Rectal smooth muscle tissue (tissue), 1 donor: ENCODE results near the gene ACOXL.

Experiments
- H3K27ac ChIP-seq: one replicate; pipeline ENCODE4 v1.7.0; 2013; ENCODE audit warnings: low read depth, low read length, inconsistent platforms
- H3K27me3 ChIP-seq: one replicate; pipeline ENCODE4 v1.7.0; 2013; ENCODE audit warnings: low read length; ENCODE audit not compliant: control insufficient read depth, insufficient read depth
- H3K36me3 ChIP-seq: one replicate; pipeline ENCODE4 v1.7.0; 2013; ENCODE audit warnings: low read length; ENCODE audit not compliant: control insufficient read depth, insufficient read depth
- H3K4me1 ChIP-seq: one replicate; pipeline ENCODE4 v1.7.0; 2013; ENCODE audit warnings: low read length; ENCODE audit not compliant: control insufficient read depth, insufficient read depth
- H3K4me3 ChIP-seq: one replicate; pipeline ENCODE4 v1.7.0; 2013; ENCODE audit warnings: low read length
- H3K9ac ChIP-seq: one replicate; pipeline ENCODE4 v1.7.0; 2013; ENCODE audit warnings: low read length

The ACOXL gene

DNA sequence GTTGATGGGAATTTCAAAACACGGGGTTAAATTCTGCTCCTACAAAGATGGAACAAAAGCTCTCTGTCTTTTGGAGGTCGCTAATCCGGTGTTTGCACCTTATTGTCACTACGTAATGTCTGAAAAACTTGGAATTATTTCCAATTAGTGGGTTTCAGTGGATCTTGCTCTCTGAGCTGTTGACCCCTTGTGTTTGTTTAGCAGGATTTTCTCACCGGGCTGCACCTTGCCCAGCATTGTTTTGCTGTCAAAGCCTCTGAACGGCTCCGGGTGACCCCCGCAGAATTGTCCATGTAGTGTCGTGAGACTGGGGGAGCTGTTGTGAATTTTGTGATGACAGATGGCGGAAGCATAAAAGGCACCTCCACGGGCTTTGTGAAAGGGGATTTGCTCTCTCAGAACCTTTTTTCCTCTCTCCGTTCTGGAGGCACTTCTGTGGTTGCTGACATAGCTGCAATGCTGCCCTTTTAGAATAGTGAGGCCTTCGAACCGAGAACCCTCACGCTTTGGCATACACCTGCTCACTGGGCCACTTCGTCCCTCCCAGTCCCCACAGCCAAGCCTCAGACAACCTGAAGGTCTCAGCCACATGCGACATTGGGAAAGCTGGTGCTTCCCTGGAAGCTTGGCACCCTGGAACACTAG lies 129.4 kb downstream of the ACOXL start:
- H3K9ac ChIP-seq: no peak overlapping the region
- no peak overlapping the region for H3K27ac ChIP-seq
- no peaks in the 10 kb centered on the region for H3K36me3 ChIP-seq
- H3K4me1 ChIP-seq: no peaks in the 10 kb centered on the region
- no peaks in the 10 kb centered on the region for H3K27me3 ChIP-seq
- H3K4me3 ChIP-seq: no peak overlapping the region

DNA sequence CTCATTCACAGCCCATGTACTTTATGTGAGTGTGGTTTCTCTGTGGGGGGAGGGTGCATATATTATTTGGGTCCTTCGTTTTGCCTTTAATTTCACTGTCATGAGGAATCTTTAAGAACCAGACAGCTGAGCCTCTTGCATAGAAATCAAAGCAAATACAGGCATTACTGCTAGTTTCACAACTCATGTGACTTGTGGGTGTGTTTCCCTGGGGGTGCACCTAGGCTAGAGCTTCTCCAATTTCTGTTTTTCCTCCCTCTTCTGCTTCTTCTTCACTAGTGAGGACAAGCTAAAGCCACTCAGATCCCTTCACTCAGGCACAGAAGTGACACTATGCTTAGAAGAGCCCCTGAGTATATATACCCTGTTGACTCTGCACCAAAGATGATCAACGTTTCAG lies 131.4 kb downstream of the ACOXL start:
- H3K9ac ChIP-seq: no peak overlapping the region
- no peaks in the 10 kb centered on the region for H3K36me3 ChIP-seq
- no peak overlapping the region for H3K4me3 ChIP-seq
- no peaks in the 10 kb centered on the region for H3K27me3 ChIP-seq
- H3K27ac ChIP-seq: no peak overlapping the region
- no peaks in the 10 kb centered on the region for H3K4me1 ChIP-seq

DNA sequence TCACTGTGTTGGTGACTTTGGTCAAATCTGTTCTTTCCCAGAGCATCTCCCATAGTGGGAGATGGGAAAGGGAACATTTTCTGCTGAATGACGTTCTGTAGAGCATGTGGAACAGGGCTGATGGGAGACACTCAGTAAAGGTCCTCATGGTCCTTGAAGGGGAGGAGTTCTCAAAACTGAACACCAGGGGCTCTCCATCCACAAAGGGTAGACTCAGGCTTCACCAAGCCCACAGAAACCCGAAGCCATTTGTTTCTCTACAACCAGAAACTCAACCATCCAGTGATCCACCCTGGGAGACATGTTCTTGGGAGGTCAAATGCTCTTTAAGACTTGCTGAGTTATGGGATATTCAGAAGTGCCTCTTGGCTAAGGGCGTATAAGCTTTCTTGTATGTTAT lies 131.8 kb downstream of the ACOXL start:
- no peaks in the 10 kb centered on the region for H3K27me3 ChIP-seq
- H3K4me3 ChIP-seq: no peak overlapping the region
- no peak overlapping the region for H3K9ac ChIP-seq
- H3K27ac ChIP-seq: no peak overlapping the region
- H3K4me1 ChIP-seq: no peaks in the 10 kb centered on the region
- H3K36me3 ChIP-seq: no peaks in the 10 kb centered on the region

DNA sequence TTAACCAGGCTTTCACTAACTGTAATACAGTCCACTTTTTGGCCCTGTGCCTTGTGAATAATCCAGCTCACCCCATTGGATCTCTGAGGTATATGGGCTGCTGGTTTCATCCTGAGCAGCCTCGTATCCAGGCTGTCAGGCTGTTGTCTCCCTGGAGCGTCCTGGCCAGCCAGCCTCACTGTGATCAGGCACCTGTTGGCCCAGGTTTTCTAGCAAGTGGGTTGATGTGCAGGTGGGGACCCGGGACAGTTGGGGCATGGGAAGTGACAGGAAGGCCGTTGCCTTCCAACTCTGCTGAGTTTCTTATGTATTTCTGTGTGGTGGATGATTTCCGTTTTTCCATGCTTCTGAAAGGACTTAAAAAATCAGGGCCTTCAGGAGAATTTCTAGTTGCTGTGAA lies 132.4 kb downstream of the ACOXL start:
- Histone ChIP-seq H3K4me1 (no peaks in the 10 kb centered on the region), H3K4me3 (no peak overlapping the region), H3K27ac (no peak overlapping the region), H3K36me3 (no peaks in the 10 kb centered on the region), H3K27me3 (no peaks in the 10 kb centered on the region), H3K9ac (no peak overlapping the region)

DNA sequence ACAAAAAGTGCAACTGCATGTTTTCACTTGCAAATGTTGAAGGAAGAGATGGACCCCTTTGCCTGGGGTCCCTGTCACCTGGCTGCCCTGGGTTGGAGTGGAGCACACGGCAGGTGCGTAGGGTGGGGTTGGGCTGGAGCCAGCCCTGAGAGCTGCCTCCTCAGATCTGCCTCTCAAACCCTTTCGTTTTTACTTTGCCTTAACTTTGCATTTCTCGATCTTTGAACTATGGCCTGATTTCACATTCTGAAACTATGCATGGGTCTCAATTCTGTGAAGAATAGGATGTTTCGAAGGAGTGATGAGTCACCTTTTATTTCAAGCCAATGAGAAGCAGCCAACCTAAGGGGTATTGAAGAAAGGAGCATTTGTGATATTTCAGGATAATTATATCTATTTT lies 132.8 kb downstream of the ACOXL start:
- Histone ChIP-seq H3K9ac (no peak overlapping the region), H3K4me3 (no peak overlapping the region), H3K27me3 (no peaks in the 10 kb centered on the region), H3K4me1 (no peaks in the 10 kb centered on the region), H3K36me3 (no peaks in the 10 kb centered on the region), H3K27ac (no peak overlapping the region)

DNA sequence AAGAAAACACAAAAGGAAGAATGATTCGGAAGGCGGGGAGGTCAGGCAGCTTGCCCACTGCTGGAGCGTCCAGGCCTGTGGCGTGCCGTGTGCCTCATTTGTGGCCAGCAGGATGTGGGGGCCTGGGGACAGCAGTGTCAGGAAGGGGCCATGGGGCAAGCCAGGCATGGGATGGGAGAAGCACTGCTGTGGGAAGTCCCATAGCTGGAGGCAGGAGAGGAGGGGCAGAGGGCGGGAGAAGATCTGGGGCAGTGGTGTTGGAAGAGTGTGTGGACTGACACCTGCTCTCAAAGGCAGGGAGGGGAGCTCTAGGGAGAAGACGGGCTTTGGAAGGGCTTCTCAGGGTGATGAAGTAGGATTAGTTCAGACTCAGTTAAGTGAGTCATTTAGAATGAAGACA lies 133.7 kb downstream of the ACOXL start:
- no peak overlapping the region for H3K27ac ChIP-seq
- H3K4me1 ChIP-seq: no peaks in the 10 kb centered on the region
- H3K9ac ChIP-seq: no peak overlapping the region
- H3K4me3 ChIP-seq: no peak overlapping the region
- H3K27me3 ChIP-seq: no peaks in the 10 kb centered on the region
- no peaks in the 10 kb centered on the region for H3K36me3 ChIP-seq

DNA sequence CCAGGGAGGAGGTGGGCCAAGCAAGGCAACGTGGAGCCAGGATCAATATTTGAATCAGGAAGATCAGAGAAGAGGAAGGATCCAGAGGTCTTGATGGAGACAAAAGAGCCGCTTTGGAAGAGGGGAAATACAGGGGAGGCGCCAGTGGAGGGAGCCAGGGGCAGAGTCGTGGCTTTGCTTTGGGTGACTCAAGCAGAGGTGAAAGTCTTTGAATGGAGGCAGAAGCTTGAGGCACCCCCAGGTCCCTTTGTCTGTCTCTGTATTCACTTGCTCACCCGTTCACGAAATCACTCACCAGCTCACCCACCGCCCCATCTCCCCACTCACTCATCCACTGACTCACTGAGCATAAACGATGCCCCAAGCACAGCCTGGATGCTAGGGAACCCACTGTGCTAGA lies 134.1 kb downstream of the ACOXL start:
- no peaks in the 10 kb centered on the region for H3K4me1 ChIP-seq
- no peaks in the 10 kb centered on the region for H3K36me3 ChIP-seq
- no peaks in the 10 kb centered on the region for H3K27me3 ChIP-seq
- no peak overlapping the region for H3K9ac ChIP-seq
- H3K27ac ChIP-seq: no peak overlapping the region
- H3K4me3 ChIP-seq: no peak overlapping the region

DNA sequence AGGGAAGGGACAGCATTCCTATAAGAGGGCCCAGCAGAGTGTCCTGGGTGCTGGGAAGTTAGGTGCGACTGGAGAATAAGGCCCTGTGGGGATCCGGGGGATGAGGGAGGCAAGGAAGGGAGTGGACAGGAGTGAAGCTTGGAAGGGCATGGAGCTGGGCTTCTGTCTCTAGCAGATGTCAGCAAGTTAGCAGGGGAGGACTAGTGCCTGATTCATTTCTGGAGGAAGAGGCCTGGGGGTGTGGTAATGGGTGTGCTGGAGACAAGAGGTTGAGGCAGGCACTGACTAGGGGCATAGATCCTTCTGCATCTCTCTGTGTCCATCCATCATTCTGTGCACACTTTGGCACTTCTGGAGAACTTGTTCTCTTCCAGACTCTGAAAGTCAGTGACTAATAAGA lies 134.7 kb downstream of the ACOXL start:
- no peaks in the 10 kb centered on the region for H3K36me3 ChIP-seq
- no peak overlapping the region for H3K9ac ChIP-seq
- H3K27me3 ChIP-seq: no peaks in the 10 kb centered on the region
- H3K4me1 ChIP-seq: no peaks in the 10 kb centered on the region
- H3K27ac ChIP-seq: no peak overlapping the region
- no peak overlapping the region for H3K4me3 ChIP-seq

DNA sequence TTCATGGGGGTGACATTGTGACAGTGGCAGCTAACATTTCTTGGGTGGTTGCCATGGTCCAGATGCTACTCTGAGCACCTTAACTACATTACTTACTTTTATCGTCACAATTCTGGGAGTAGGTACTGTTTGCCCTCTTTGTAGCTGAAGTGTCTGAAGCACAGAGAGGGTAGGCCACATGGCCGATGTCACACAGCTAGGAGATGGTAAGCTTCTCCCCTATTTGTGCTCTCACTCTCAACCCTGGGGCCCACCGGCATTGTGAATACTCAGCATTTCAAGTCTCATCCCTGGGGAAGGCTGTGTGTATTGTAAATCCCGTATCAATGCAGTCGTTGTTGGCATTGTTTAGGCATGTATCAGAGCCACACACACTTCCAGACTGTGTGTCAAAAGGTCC lies 136.6 kb downstream of the ACOXL start:
- H3K9ac ChIP-seq: no peak overlapping the region
- no peaks in the 10 kb centered on the region for H3K36me3 ChIP-seq
- H3K4me3 ChIP-seq: no peak overlapping the region
- H3K4me1 ChIP-seq: no peaks in the 10 kb centered on the region
- H3K27ac ChIP-seq: no peak overlapping the region
- H3K27me3 ChIP-seq: no peaks in the 10 kb centered on the region

DNA sequence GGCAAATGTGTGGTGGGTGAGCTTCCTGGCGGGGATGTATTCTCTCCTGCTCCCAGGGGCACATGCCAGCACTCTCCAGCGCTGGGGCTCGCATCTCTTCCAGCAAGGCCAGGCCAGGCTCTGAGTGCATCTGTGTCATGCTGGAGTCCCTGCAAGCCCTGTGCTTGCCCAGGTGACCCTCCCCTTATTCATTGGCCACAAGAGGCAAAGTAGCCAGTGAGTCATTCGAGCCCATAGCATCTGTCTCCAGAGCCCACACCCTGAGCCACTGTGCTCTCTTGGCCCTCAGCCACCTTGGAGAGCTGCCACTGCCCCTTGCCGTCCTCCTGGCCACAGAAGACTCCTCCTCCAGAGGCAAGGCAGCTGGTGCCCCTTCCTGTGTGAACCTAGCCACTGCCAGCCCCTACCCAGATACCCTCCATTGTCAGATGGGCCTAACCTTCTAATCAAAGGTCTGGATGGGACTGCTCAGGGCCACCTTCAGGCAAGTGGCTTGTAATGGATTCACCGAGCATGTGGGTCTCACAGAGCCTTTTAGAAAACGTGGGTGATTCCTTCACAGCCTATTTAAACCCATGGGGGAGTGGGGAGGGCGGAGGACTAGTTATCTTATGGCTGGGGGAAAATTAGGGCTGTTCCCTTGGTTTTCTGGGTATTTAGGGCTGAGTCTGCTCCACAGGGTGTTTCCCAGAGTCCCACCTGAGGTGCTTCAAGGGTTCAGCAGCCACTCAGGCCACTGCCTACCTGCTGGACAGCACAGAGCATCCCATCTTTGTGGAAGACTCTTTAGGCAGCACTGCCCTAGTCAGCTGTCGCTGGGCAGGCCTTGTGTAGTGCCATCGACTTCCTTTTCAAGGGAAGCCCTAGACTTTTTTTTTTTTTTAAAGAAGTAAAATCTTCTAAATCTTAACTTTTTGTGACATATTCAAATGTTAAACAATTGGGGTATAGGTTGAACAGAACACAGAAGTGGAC lies 137.4 kb downstream of the ACOXL start:
- Histone ChIP-seq H3K27me3 (no peaks in the 10 kb centered on the region), H3K36me3 (no peaks in the 10 kb centered on the region), H3K9ac (no peak overlapping the region), H3K4me1 (no peaks in the 10 kb centered on the region), H3K27ac (no peak overlapping the region), H3K4me3 (no peak overlapping the region)

DNA sequence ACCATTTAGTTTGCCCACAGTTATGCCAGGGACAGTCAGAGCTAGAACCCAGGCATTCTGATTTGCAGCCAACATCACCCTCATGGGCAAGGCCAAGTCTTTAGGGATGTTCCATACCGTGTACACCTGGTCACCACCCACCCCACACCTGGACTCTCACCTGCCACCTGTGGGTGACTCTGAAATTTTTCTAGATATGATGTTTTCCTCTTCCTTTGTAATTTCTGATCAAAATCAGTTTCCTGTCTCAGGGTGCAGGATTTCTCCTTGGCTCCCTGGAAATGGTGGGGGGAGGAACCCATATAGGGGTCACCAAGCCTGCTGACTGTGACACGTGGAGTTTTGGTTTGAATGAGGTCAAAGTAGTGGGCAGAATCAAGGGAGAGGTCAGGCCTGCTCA lies 138.2 kb downstream of the ACOXL start:
- Histone ChIP-seq H3K4me3 (no peak overlapping the region), H3K27ac (no peak overlapping the region)

DNA sequence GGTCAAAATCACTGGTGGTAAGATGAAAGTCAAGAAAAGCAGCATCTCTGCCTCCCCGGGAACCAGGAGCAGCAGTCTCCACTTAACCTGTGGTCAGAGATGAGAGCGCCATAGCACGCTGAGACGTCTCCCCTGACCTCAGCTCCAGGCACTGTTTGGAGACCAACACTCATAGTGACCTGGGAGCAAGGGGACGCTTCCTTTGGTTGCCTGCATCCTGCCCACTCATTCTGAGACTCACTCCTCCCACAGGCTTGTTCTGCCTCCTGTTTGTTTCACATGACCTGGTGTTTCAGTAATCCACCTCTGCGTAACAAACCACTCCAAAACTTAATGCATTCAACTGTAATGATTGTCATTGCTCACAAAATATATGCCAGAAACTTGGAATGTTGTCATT lies 139.3 kb downstream of the ACOXL start:
- H3K36me3 ChIP-seq: no peaks in the 10 kb centered on the region
- no peak overlapping the region for H3K4me3 ChIP-seq
- no peaks in the 10 kb centered on the region for H3K27me3 ChIP-seq
- no peaks in the 10 kb centered on the region for H3K4me1 ChIP-seq
- H3K27ac ChIP-seq: no peak overlapping the region
- no peak overlapping the region for H3K9ac ChIP-seq

More for the DNA sequence above, 138.2 kb downstream of the ACOXL start:
- Histone ChIP-seq H3K36me3 (no peaks in the 10 kb centered on the region), H3K9ac (no peak overlapping the region), H3K4me1 (no peaks in the 10 kb centered on the region), H3K27me3 (no peaks in the 10 kb centered on the region)

DNA sequence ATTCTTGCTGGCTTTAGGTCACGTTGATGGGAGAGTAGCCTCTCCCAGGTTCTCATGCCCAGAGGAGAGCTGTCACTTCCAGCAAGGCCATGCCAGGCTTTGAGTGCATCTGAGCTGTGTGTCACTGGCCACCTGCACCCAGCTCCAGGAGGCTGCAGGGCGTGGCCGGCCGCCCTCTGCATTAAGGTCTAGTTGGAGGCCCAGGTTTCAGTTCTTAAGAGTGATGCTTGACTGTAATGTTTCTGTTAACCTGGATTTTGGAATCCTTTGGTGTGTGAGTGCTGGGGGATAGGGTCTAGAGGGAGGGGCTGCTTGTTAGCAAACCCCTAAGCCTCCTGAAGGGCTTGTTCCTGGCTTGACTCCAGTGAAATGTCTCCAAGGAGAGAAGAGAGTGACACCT lies 140.1 kb downstream of the ACOXL start:
- Histone ChIP-seq H3K4me1 (no peaks in the 10 kb centered on the region), H3K36me3 (no peaks in the 10 kb centered on the region), H3K27me3 (no peaks in the 10 kb centered on the region), H3K27ac (no peak overlapping the region), H3K4me3 (no peak overlapping the region), H3K9ac (no peak overlapping the region)
